ENCODE results near the gene TCP11. TPM values are rescaled to one million over a fixed set of nuclear protein-coding genes. Genes with fewer than 3 reads are reported as not detected.
"Not testable (repeated sequence)": the region's sequence is repeated elsewhere in the genome, so short reads cannot be mapped to it uniquely, and the experiment has no call there.

The TCP11 gene
- total RNA-seq, 2 donors from 2014 or later: not detected

DNA sequence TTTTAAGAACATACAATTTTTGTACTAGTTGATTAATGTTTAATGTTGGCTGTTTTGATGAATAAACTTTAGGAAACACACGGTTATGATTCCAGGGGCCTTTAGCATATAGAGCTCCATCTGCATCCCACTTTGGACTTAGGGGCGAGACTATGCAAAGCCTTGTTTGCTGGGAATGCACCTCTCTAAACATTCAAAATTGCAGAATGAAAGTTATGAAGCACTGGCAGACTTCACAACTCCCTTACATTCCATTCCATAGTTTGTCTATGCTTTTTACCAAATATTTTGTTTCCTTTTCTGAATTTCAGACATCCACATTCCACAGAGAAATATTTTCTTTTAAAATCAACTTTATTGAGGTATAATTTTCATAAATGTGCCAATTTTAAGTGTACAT lies 10.3 kb upstream of the TCP11 start:
- intact Hi-C loops (cut with DNase I, micrococcal nuclease): no loop called here
- no peak for DNase-seq
- ATAC-seq: no peak

DNA sequence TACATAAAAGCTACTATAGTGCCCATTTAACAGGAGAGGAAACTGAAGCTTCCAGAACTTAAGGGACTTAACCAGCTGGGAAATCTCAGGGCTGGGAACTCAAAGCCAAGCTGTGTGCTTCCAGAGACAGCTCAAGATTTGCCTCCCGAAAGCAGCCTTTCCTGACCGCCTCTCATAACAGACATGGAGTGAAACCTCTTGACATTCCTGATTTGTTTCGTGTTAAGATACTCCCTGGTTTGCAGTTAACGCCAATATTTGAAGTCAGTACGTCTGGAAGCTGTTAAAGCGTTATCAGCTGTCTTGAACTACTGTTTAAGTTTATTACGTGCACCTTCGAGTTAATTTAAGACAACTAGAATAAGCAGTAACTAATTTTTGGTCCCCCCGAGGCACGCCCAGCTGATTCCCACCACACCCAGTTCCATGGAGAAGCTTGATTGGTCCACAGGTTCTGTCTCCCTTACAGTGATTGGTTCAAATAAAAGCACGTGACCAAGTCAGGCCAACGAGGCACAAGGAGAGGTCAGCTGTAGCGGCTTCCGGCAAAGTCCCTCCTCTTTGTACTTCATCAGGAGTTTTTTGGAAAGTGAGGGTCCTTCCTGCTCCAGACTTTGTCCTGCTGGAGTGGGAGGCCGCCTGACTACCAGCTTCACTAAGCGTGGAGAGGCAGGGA lies 8.9 kb upstream of the TCP11 start:
- DNase-seq: no peak
- ATAC-seq: no peak
- intact Hi-C loops (cut with DNase I, micrococcal nuclease): loop anchor here in 1 of 2 donors (10.0 kb wide), 2 partner anchors 85 to 165 kb away; no protein-coding TSS in a partner anchor

DNA sequence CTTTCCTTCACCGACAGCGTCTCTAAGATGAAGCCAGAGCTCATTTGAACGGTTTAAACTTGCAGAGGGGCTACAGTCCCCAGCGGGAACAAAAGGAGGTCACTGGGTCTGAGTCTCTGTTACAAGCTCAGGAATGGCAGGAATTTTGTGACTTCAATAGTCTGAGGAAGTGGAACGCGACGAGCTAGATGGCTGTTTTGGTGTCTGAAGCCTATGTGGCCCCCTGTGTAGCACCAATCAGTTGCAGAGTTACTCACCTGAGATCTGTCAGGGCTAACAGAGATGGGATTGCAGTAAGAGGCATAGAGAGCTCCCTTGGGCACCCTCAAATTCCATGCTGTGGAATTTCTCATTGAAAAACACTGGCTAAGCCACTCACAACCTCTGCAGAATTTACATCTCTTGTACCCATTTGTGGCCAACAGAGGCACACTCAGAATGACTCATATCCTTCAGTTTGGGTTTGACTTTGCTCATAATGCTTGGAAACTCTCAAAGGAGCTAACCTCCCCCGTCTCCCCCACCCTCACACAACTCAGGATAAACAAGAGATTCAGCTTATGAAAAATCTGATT lies 7.1 kb upstream of the TCP11 start:
- intact Hi-C loops (cut with DNase I, micrococcal nuclease): loop anchor here in 1 of 2 donors (10.0 kb wide), 2 partner anchors 87 to 163 kb away; no protein-coding TSS in a partner anchor
- ATAC-seq: no peak
- no peak for DNase-seq

DNA sequence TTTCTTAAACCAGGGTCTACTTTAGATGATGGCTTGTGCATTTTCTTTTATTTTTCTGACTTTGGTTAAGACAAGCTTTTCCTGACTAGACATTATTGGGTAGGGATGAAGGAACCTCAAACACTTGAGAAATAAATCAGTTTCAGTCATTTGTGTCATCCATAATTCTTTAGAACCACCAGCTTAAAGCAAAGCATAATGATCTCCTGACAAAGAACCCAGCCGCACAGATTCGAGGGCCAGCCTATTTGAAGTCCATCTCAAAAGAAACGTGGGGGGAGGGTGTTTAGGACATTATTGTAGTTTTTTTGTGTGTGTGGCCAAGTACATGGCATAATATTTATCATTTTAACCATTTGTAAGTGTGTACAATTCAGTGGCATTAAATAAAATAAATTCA lies 6.3 kb upstream of the TCP11 start:
- intact Hi-C loops (cut with DNase I, micrococcal nuclease): loop anchor here (2.0 to 10.0 kb wide), 3 partner anchors 57 to 163 kb away; no protein-coding TSS in a partner anchor
- ATAC-seq: no peak
- DNase-seq: no peak

DNA sequence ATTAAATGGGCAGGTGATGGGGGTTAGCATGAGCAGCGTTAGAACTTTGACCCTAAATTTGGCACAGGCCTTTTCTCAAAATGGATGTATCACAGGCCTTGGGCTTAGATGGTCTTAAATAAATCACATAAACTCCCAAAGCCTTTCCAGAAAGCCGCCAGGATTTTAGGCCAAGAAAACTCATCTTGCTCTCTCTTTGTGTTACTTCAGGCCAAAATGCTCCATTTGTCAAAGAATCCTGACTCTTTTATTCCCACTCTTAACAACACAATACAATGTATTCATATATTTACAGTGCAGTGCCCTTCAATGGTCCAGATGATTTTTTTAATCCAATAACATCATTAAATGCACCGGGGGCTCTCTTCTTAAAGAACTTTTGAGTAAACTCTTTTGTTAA lies 5.9 kb upstream of the TCP11 start:
- no peak for ATAC-seq
- intact Hi-C loops (cut with DNase I, micrococcal nuclease): loop anchor here (2.0 to 10.0 kb wide), 3 partner anchors 58 to 162 kb away; no protein-coding TSS in a partner anchor
- no peak for DNase-seq

DNA sequence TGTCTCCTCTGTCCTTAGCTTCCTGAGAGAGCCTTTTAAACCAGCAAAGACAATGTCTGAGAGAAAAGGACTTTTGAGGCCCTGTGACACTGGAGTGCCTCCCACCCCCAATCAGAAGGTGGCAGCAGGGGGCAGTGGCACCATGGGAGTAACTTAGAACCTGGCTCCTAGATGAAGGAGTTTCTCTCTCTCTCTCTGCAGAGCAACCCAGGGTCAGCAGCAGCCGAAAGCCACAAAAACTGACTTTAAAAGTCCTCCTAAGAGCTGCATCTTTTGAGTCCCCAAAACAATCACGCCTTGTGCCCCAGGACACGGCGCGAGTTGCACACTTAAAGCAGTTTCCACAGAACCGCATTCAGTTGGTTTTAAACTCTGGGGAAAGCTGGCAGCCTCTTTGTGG lies 5.3 kb upstream of the TCP11 start:
- intact Hi-C loops (cut with DNase I, micrococcal nuclease): loop anchor here (2.0 to 10.0 kb wide), 3 partner anchors 58 to 162 kb away; no protein-coding TSS in a partner anchor
- DNase-seq: peak in 1 of 2 donors; percentile 61
- peak; percentile 88 for ATAC-seq

DNA sequence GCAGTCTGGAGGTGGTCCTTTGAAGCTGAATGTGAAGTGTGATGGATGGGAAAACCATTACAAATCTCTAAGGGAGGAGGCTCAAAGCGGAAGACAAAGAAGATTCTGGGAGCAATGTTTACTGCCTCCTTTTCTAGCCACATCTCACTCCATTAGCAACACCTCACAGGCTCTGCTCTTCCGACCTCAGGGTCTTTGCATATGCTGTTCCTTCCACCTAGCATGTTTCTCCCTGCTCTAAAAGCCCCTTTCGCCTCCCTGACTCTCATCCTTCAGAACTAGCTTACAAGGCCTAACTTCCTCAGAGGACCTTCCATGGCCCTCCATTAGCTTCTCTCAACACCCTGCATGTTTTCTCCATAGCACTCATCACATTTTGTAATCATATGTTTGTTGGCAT lies 4.6 kb upstream of the TCP11 start:
- no peak for DNase-seq
- no peak for ATAC-seq
- intact Hi-C loops (cut with DNase I, micrococcal nuclease): loop anchor here (2.0 to 10.0 kb wide), 3 partner anchors 59 to 161 kb away; no protein-coding TSS in a partner anchor

DNA sequence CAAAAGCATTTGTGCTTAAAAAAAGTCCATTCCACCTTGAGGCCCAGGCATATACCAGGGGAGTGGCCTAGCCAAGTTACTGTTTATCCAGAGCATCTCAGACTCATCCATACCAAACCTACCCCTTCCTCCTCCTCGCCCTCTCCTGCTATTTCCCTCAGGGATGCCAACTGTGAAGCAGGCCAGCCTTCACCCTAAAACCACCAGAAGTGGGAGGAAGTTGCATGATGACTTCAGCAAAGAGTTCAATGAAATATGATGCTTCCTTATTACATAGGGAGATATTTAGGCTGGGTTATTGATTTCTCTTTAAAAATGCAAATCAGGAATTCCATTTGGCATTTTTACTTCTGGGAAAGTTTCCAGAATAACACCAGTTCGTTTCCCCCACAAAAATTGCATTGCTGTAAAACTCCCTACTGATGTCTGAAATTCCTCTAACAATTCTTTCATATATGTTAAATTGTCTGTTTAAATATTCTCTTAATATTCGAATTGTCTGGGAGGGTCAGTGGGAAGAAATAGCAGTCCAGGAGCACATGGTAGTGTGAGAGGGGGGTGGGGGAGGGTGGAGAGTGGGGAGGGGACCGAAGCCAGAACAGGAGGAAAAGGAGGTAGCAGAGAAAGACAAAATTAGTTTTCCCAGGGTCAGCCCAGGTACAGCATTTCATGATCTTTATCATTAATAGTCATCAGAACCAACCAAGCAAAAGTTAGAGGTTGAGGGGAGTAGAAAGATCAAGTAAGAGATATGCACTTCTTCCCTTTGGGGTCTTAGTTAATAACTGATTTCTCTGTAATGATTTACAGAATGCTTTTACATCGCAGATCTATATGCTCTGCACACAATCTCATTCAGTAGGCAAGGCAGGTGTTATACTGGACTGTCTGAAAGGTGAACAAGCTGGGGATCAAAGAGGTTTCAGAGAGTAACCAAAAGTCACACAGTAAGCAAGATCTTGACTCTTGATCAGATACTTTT lies 1.7 kb upstream of the TCP11 start:
- no peak for ATAC-seq
- intact Hi-C loops (cut with DNase I, micrococcal nuclease): loop anchor here (1.0 to 10.0 kb wide), 3 partner anchors 92 to 158 kb away; no protein-coding TSS in a partner anchor

DNA sequence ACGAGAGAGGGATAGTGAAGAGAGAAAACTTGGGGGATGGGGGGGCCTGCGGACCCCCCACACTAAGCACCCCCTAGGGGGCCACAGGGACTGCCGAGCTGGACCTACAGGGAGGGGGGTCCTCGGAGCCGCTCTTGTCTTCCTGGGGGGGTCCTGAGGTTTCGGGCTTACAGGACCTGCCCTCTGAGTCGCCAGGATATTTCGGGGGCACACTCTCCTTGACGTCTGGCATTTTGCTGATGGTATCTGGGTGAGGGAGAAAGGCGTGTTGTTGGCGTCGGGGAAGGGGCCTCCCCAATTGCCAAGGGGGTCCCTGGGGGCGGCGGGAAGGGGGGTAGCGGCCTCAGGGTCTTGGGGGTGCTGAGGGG lies 516 bp downstream of the TCP11 start:
- intact Hi-C loops (cut with DNase I, micrococcal nuclease): loop anchor here in 1 of 2 donors (10.0 kb wide), 2 partner anchors 94 to 156 kb away; no protein-coding TSS in a partner anchor
- DNase-seq: peak in 1 of 2 donors; percentile 7
- ATAC-seq: no peak

More for the DNA sequence above, 1.7 kb upstream of the TCP11 start:
- DNase-seq: no peak

DNA sequence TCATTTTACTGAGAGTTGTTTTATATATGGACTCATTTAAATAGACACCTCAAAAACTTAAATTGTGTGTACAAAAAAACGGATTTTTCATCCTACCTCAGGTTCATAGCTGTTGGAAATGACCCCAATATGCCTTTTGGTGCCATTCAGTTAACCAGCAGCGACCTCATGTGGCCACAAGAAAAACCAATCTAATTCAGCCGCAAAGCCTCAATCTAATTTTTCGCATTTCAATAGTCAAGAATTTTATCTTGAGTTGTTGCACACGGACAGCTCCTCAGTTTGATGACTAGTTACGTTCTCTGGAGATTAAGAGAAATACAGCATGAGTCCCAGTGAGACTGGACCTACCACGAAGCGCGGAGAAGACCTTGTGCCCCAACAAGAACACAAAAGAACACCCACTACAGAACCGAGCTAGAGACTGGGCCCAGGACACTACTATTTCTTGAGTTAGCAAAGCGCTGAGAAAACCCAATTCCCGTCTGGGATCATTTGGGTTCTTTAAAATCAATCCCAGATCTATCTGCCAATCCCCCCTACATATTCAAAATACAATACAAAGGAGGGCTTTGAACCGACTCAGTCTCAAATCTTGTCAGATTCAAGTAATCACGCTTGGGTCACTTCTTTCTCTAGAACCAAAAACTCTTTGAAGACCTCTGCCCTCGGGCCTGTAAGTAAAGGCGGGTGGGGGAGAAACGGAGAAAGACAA lies 1.1 kb downstream of the TCP11 start:
- intact Hi-C loops (cut with DNase I, micrococcal nuclease): loop anchor here (2.0 to 10.0 kb wide), 4 partner anchors 75 to 155 kb away; no protein-coding TSS in a partner anchor
- peak; percentile 36 for ATAC-seq
- peak; percentile 40 to 44 for DNase-seq

DNA sequence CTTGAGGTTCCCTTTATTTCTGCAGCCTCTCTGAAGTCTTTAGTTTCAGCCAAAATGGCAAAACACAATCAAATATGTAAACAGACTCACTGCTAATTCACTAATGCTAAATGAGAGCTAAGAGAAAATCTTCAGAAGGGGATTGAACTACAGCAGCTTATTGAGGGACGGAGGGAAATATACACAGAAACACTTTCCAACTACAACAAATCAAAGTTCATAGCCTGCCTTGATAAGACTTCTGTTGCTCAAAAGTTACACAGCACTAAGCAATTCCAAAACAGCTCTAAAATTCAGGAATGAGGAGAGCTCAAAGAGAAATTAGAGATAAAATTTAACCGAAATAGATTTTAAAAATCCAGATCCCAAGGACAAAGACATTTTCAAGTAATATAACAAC lies 1.7 kb downstream of the TCP11 start:
- peak; percentile 53 for ATAC-seq
- DNase-seq: no peak
- intact Hi-C loops (cut with DNase I, micrococcal nuclease): loop anchor here in 1 of 2 donors (2.0 to 10.0 kb wide), 2 partner anchors 75 to 153 kb away; no protein-coding TSS in a partner anchor

DNA sequence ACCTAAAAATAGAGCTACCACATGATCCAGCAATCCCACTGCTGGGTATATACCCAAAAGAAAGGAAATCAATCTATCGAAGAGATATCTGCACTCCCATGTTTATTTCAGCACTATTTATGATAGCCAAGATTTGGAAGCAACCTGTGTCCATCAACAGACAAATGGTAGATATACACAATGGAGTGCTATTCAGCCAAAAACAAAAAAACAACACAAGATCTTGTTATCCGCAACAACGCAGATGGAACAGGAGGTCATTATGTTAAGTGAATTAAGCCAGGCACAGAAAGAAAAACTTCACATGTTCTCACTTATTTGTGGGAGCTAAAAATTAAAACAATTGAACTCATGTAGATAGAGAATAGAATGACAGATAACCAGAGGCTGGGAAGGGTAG lies 2.9 kb downstream of the TCP11 start:
- intact Hi-C loops (cut with DNase I, micrococcal nuclease): loop anchor here in 1 of 2 donors (2.0 to 10.0 kb wide), 2 partner anchors 73 to 151 kb away; no protein-coding TSS in a partner anchor
- not testable (repeated sequence) for ATAC-seq, DNase-seq

DNA sequence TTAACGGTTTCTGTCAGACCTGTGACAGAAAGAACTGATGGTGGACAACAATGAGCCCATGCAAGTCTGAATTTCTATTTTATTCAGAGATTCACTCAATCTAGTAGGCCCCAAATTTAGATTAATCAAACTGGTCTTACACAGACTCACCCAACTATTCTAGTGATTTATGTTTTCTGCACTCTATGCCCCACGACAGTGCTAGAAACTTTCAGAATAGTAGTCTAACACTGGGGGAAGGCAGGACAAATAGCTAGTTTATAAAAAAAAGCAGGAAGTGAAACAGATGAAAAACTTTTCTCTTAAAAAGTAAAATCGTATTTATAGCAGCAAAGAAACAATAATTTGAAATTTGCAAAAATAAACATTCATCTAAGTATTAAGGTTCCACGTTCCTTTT lies 5.0 kb downstream of the TCP11 start:
- intact Hi-C loops (cut with DNase I, micrococcal nuclease): loop anchor here in 1 of 2 donors (10.0 kb wide), 1 partner anchor 71 kb away; no protein-coding TSS in a partner anchor
- DNase-seq (no peak), ATAC-seq (no peak)

DNA sequence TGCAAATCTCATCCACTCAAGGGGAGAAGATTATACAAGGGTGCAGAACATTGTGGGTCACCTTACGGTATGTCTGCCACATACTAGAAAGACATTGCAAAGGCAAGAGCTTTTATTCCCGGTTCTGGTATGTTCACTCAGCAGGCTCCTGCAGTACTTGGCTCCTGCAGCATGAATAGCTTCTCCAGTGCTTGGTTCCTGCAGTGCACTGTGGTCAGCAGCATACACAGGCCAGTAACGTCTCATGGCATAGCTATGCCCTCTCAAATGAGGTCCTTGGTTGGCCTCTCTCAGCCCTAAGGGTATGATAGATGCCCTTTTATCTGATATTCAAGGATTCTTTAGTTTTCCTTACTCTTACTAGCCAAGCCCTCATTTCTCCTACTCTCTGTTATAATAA lies 12.6 kb downstream of the TCP11 start:
- intact Hi-C loops (cut with DNase I, micrococcal nuclease): no loop called here
- no peak for DNase-seq
- no peak for ATAC-seq

DNA sequence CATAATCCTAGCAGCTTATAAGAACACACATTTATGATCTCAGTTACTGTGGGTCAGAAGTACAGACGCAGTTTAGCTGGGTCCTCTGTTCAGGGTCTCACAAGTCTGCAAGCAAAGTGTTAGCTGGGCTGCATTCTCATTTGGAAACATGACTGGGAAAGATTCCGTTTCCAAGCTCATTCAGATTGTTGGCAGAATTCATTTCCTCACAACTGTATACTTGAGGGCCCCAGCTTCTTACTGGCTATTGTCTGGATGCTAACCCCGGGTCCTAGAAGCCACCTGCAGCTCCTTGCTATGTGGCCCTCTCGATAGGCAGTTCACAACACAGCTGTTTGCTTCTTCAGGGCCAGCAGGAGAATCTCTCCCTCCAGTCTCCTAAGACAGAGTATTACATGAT lies 13.1 kb downstream of the TCP11 start:
- DNase-seq: no peak
- no peak for ATAC-seq
- intact Hi-C loops (cut with DNase I, micrococcal nuclease): no loop called here

DNA sequence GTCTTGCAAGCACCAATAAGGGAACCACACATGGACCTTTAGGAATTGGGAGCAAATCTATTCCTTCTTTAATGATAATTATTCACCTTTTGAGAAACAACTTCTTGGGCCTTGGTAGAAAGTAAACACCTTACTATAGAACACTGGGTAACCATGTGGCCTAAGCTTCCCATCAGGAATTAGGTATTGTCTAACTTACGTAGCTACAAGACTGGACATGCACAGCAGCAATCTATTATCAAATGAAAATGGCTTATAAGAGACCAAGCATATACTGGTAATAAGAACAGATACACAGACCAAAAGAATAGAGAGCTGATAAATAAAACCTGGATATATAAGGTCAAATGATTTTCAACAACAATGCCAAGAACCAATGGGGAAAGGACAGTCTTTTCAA lies 16.8 kb downstream of the TCP11 start:
- DNase-seq: no peak
- intact Hi-C loops (cut with DNase I, micrococcal nuclease): no loop called here

DNA sequence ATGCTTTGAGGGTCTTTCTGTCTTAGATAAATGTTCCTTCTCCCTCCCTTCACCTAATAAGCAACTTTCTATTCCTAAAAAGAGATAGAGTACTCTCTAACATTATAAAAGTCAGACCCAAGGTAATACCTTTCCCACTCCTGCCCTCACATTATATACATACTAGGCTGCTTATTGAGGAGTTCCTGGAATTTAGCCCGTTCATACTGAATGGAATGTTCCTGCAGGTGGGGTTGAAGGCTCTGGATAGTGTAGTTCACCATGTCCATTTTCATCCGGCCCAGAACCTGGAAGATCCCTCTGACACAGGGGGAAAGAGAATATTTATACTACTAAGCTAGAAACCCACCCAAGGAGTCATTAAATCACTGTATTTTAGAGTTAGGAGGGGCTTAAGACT lies 20.4 kb downstream of the TCP11 start:
- intact Hi-C loops (cut with DNase I, micrococcal nuclease): no loop called here
- DNase-seq: no peak
- no peak for ATAC-seq

More for the DNA sequence above, 16.8 kb downstream of the TCP11 start:
- ATAC-seq: no peak

DNA sequence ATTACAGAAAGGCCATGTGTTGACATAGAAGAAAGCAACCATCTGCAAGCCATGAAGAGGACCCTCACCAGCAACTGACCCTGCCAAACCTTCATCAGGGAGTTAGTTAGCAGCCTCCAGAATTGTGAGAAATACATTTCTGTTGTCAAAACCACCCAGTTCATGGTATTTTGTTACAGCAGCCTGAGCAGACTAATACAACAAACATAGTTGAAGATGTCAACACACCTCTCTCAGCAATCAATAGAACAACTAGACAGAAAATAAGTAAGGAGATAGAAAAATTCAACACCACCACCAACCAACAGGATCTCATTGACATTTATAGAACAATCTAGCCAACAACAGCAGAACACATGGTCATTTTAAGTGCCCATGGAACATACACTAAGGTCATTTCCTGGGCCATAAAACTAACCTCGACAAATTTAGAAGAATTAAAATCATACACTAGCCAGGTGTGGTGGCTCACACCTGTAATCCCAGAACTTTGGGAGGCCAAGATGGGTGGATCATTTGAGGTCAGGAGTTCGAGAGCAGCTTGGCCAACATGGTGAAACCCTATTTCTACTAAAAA lies 32.7 kb downstream of the TCP11 start:
- DNase-seq (no peak), ATAC-seq (peak; percentile 66)
- intact Hi-C loops (cut with DNase I, micrococcal nuclease): no loop called here

Measured in left colon (tissue), 2 donors.